Activated naive CD8-positive, alpha-beta T cell treated with anti-CD3 and anti-CD28 coated beads, Interleukin-2, amount 50 U/mL, for 16 hours (primary cell): ENCODE data around the gene SMC4.

Source experiments
- DNase-seq: peaks from one replicate; pipeline ENCODE4 v3.0.0-alpha.2; 2020; ENCODE audit warnings: low read depth, low spot score

SMC4 gene

GRCh38 chr3:160394009-160394392 lies 5.4 kb upstream of the SMC4 start:
- DNase-seq = no peak

DNA sequence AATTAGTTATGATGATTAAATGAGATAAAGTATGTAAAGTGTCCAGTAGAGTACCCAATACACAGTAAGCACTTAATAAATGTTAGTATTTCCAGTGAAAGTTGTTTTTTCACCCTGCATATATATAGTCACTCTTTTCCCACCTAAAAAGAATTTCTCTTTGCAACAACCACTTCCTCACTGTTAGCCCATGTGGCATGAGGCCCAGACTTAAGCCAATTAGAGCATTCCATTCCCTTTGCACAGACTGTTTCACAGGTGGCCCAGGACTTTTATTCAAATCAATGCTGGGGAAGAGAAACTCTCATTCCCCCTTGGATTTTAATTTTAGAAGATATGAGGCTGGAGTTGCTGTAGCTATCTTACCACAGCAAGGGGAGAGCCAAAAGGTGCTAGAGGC lies 4.2 kb upstream of the SMC4 start:
- no peak for DNase-seq

DNA sequence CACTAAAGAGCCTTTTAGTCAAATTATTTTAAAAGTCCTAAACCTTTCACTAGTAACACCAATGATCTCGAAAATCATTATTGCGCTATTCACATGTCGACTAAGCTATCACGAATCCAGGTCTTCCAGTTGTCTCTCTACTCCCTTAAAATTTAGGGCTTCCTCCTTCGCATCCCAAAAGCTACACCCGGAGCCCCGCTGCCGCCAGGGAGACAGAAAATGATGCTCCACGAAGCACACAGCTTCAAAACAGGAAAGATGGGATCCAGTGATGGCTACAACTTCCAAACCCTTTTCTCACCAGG lies 678 bp upstream of the SMC4 start:
- DNase-seq = no peak

DNA sequence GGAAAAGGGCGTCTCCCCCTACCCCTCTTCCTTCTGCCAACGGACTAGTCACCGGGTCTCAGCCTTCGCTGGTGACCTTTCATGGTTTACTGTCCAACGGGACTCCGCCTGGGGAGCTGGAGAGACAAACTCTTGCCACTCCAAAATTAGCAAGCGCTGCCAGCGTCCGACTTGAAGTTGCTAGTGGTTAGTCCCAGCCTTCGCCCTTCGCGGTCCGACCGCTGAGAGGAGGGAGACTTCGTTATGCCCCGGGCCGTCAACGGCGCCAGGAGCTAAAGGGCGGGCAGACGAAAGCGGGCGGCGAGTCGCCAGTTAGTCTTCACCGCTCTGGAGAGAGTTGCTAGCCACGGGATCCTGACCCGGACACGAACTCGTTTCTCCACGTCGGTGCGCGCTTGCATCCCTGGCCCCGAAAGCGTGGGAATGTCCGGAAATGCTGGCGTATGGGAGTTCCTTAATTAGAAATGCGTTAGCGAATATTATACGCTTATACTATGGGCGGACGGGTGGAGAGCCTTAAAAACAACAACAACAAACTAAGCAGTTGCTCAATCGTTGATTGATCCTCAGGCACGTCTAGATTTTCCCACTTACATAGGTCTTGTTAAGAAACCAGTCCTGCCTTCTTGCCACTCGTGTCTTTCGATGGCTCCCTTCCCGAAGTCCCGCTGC lies 716 bp downstream of the SMC4 start:
- no peak for DNase-seq

DNA sequence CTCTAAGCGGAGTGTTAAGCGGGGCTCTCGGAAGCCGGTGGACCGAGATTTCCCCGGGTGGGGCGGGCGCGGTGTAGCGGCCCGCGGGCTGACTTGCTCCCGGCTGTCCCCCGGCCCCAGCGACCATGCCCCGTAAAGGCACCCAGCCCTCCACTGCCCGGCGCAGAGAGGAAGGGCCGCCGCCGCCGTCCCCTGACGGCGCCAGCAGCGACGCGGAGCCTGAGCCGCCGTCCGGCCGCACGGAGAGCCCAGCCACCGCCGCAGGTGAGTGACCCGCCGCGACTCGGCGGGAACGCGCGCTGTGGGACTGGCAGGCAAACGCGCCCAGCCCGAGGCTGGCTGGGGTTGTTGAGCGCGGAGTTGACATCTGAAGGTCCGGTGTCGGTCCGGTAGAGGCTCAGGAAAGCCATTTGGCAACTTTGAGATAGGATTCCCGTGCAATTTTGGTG lies 1.3 kb downstream of the SMC4 start:
- no peak for DNase-seq

- DNase-seq = no peak
Observed at GRCh38 chr3:160401291-160402095, 2.0 kb downstream of the SMC4 start.

DNA sequence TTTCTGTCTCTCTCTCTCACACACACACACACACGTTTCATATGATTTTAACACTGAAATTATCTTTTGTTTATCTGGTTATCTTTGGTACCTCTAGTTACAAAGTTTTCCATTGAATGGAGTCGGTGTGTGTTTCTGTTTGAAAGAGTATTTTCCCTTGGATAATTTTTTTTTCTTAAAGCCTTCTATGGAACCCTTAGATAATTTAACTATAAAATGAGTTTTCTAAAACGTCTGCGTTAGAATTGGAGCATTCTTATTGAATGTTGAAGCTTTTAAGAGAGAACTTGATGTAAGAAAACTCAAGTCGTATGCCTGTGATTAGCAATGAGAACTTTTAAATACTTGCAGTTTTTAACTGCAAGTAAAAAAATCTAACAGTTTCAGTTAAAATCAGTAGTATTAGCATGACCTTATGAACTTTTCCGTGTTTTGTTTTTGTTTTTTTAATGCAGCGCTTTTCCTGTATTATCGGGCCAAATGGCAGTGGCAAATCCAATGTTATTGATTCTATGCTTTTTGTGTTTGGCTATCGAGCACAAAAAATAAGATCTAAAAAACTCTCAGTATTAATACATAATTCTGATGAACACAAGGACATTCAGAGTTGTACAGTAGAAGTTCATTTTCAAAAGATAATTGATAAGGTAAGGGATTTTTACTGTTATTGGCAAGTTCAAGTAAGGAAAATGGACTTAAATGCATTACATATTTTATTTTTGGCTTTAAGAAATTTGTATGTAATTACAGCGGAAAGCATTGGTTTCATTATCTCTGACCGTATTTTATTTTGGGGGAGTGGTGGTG lies 3.0 kb downstream of the SMC4 start:
- no peak for DNase-seq

DNA sequence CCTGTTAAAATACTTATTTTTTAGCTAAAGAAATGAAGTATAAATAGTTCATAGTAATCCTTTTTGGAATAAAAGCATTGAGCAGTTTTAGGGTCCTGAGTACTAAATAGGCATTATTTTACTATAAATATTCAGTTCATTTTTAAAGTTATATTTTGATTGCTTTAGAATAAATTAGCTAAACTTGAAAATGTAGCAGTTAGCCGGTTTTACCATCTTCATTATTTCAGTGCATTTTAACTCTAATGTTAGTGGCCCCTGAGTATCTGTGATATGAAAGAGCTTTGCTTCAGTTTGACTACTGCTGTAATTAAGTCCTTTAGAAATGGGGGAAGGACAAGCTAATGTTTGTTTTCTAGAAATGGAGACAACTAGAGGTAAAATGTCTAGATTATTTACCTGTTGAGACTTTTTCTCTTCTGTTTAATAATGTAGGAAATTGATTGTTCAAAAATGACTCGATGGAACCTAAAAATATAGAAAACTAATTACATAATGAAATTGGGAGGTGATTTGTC lies 3.6 kb downstream of the SMC4 start:
- no peak for DNase-seq

GRCh38 chr3:160403796-160404470 lies 4.5 kb downstream of the SMC4 start:
- no peak for DNase-seq

DNA sequence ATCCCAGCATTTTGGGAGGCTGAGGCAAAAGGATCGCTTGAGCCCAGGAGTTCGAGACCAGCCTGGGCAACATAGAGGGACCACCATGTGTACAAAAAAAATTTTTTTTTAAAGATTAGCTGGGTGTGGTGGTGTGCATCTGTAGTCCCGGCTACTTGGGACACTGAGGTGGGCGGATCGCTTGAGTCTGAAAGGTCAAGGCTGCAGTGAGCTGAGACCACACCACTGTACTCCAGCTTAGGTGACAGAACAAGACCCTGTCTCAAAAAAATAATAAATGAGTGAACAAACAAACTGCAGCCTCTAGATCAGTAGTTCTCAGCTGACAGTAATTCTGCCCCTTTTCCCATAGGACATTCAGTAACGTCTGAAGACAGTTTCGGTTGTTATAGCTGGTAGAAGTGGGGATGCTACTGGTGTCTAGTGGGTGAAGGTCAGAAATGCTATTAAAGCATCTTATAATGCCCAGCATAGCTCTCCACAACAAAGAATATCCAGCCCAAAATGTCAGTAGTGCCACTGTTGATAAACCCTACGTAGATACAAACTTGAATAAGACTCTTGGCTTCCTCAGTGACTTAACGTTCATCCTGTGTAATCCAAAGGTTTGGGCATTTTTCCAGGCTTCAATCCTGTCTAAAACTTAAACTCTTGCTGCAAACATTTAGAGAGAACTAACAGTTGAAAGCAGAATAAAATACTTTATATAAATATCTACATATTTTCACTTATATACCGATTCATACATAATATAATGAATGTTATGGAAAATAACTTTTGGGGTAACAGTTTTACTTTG lies 10.6 kb downstream of the SMC4 start:
- no peak for DNase-seq

DNA sequence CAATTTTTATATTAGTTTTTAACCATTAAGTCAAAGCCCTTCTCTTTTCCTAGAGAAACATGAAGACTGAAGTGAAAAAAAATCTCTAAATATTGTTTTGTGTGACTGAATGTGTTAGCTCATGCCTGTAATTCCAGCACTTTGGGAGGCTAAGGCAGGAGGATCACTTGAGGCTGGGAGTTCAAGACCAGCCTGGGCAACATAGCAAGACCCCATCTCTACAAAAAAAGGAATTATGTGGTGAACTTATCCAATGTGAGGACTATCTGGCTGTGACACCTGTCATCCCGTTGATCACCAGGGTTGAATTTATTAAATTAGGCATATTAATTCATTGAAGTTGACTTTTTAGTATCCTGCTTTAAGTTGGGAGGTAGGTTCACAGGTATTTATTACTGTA lies 13.0 kb downstream of the SMC4 start:
- DNase-seq = no peak

- DNase-seq = peak; percentile 25
Observed at GRCh38 chr3:160413613-160414248, 14.3 kb downstream of the SMC4 start.

GRCh38 chr3:160417311-160417710 lies 17.9 kb downstream of the SMC4 start:
- no peak for DNase-seq

DNA sequence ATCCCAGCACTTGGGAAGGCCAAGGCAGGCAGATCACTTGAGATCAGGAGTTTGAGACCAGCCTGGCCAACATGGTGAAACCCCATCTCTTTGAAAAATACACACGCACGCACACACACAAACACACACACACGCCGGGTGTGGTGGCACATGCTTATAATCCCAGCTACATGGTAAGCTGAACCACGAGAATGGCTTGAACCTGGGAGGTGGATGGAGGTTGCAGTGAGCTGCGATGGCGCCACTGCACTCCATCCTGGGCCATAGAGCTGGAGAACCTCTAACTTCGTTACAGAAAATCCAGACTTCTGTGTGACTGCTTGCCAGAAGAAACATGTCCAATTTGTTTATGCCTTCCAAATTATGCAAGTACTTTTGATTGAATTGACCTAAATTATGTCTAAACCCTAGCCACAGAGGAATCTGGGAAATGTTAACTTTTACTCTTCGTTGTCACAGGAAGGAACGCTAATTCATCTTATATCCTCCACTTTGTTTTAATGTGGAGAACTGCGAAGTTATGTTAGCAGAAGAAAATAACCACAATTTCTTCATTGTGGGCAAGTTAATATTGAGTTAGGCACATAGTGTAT lies 28.5 kb downstream of the SMC4 start:
- DNase-seq = no peak

DNA sequence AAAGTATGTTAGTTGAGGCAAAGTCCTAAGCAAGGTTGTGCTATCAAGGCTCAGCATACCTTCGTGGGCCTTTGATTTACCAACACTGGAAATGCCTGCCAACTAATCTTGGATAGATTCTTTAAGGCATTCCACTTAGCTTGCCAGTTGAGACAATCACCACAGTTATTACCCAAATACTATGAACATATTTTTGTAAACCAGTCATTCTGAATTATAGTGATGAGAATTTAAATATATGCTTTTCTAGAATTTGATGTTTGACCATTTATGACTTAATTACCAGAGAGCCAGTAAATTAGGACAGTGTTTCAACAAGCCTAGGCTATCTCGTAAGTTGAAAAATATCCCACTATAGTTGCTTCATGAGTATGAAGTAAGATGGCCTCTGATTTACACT lies 34.6 kb downstream of the SMC4 start:
- no peak for DNase-seq

DNA sequence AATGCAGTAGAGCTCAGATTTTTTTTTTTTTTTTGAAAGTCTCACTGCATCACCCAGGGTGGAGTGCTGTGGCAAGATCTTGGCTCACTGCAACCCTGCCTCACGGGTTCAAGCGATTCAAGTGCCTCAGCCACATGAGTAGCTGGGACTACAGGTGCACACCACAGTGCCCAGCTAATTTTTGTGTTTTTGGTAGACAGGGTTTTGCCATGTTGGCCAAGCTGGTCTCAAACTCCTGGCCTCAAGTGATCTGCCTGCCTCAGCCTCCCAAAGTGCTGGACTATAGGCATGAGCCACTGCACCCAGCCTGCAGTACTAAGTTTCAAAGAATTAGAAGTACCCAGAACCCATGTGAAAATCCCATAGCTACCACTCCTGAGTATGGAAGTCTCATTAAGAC lies 35.6 kb downstream of the SMC4 start:
- DNase-seq = no peak

GRCh38 chr3:160435747-160436146 lies 36.3 kb downstream of the SMC4 start:
- no peak for DNase-seq

- no peak for DNase-seq
Observed at GRCh38 chr3:160437083-160437455, 37.6 kb downstream of the SMC4 start.

DNA sequence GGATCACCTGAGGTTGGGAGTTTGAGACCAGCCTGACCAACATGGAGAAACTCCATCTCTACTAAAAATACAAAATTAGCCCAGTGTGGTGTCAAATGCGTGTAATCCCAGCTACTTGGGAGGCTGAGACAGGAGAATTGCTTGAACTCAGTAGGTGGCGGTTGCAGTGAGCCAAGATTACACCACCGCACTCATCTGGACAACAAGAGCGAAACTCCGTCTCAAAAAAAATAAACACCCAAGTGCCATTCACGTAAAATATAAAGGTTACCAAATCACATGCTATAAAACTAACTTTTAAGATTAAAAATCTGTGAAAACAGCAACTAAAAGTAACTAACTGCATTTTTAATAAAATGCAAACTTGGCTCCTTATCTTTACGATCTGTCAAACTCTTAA lies 41.2 kb downstream of the SMC4 start:
- no peak for DNase-seq

DNA sequence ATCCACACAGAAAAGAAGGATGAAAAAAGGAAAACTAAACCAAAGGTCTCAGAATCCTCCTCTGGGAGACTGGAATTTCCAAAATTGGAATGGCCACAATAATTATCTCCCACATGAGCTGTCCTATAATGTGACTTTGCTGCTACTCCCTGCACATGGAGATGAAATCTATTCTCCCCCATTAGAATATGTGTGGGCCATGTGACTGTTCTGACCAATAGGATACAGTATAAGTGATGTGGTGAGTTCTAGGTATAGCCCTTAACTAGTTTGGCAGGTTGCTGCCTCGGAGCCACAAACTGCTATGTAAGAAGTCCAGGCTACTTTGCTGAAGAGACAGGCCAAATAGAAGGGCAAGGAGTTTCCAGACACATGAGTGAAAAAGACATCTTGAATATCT lies 45.0 kb downstream of the SMC4 start:
- DNase-seq = no peak
